Neural progenitor cell (in vitro differentiated cells): ENCODE results near the gene TP53INP2. TPM values are rescaled to one million over a fixed set of nuclear protein-coding genes. Genes with fewer than 3 reads are reported as not detected.

Source experiments
- DNase-seq: peaks from one replicate; pipeline ENCODE4 v3.0.0-alpha.2; 2016; ENCODE audit warnings: low spot score
- H2AFZ ChIP-seq: fragments of 200-600 bp; sonication (generic); replicated peaks from 2 replicates; pipeline ENCODE4 v1.6.1; 2016; ENCODE audit warnings: antibody characterized with exemption
- H3F3A ChIP-seq: fragments of 200-600 bp; sonication (generic); 2 replicates; pipeline ENCODE4 v1.6.1; 2016; ENCODE audit warnings: antibody characterized with exemption, low read depth
- H3K27ac ChIP-seq: fragments of 200-600 bp; sonication (generic); 2 replicates; pipeline ENCODE4 v1.5.1; 2016; ENCODE audit warnings: mild to moderate bottlenecking
- H3K27me3 ChIP-seq: fragments of 200-600 bp; sonication (generic); 2 replicates; pipeline ENCODE4 v1.6.1; 2016; ENCODE audit warnings: mild to moderate bottlenecking, moderate library complexity
- H3K36me3 ChIP-seq: fragments of 200-600 bp; sonication (generic); 2 replicates; pipeline ENCODE4 v1.5.1; 2016
- H3K4me1 ChIP-seq: fragments of 200-600 bp; sonication (generic); 2 replicates; pipeline ENCODE4 v1.6.1; 2016; ENCODE audit warnings: mixed run types
- H3K4me2 ChIP-seq: fragments of 200-600 bp; sonication (generic); 2 replicates; pipeline ENCODE4 v1.6.1; 2016
- H3K4me3 ChIP-seq: fragments of 200-600 bp; sonication (generic); 2 replicates; pipeline ENCODE4 v1.5.1; 2016
- H3K79me2 ChIP-seq: fragments of 200-600 bp; sonication (generic); 2 replicates; pipeline ENCODE4 v1.6.1; 2016; ENCODE audit warnings: low read depth
- H3K9ac ChIP-seq: fragments of 200-600 bp; sonication (generic); 2 replicates; pipeline ENCODE4 v1.6.1; 2016
- H3K9me3 ChIP-seq: fragments of 200-600 bp; sonication (generic); 2 replicates; pipeline ENCODE4 v1.5.1; 2016; ENCODE audit warnings: low read depth
- H4K20me1 ChIP-seq: fragments of 200-600 bp; sonication (generic); 2 replicates; pipeline ENCODE4 v1.6.1; 2016; ENCODE audit warnings: low read depth
- H3K27ac Mint-ChIP-seq: 3 replicates; pipeline ENCODE4 v1.8.0; 2021; ENCODE audit warnings: mixed read lengths
- H3K27me3 Mint-ChIP-seq: 2 replicates; pipeline ENCODE4 v1.8.0; 2022; ENCODE audit warnings: low read depth, mild to moderate bottlenecking, inconsistent platforms, moderate library complexity, mixed read lengths; ENCODE audit not compliant: insufficient read depth
- H3K36me3 Mint-ChIP-seq: 3 replicates; pipeline ENCODE4 v1.8.0; 2021; ENCODE audit warnings: mixed read lengths
- H3K4me1 Mint-ChIP-seq: 3 replicates; pipeline ENCODE4 v1.8.0; 2021; ENCODE audit warnings: mixed read lengths
- H3K4me3 Mint-ChIP-seq: 3 replicates; pipeline ENCODE4 v1.8.0; 2021; ENCODE audit warnings: mild to moderate bottlenecking, moderate library complexity, mixed read lengths
- H3K9me3 Mint-ChIP-seq: 3 replicates; pipeline ENCODE4 v1.8.0; 2020; ENCODE audit warnings: mixed read lengths
- EZH2 ChIP-seq: fragments of 200-600 bp; sonication (generic); IDR thresholded peaks from 2 replicates; pipeline ENCODE4 v1.6.1; 2017; ENCODE audit warnings: antibody characterized with exemption, mild to moderate bottlenecking, moderate library complexity
- EZH2phosphoT487 ChIP-seq: fragments of 200-600 bp; sonication (generic); IDR thresholded peaks from 2 replicates; pipeline ENCODE4 v1.6.1; 2017; ENCODE audit warnings: antibody characterized with exemption
- small RNA-seq: library from RNA; depleted of rRNA; stranded (forward); fragments of <200 nt; gene quantifications from one replicate; pipeline ENCODE3, GENCODE V24; 2015
- total RNA-seq: library from RNA; depleted of rRNA; stranded (reverse); fragments of >200 nt; gene quantifications from 2 replicates; pipeline ENCODE4 v1.2.3, GENCODE V29; 2015; ENCODE audit warnings: low replicate concordance
- TF ChIP-seq, protein P1 (sequence below): fragments of 200-600 bp; sonication (generic); IDR thresholded peaks from 2 replicates; pipeline ENCODE4 v1.5.1; 2017; ENCODE audit warnings: antibody characterized with exemption, mild to moderate bottlenecking

The TP53INP2 gene
- total RNA-seq, 1 donor from 2014 or later, result 1.1 TPM

DNA sequence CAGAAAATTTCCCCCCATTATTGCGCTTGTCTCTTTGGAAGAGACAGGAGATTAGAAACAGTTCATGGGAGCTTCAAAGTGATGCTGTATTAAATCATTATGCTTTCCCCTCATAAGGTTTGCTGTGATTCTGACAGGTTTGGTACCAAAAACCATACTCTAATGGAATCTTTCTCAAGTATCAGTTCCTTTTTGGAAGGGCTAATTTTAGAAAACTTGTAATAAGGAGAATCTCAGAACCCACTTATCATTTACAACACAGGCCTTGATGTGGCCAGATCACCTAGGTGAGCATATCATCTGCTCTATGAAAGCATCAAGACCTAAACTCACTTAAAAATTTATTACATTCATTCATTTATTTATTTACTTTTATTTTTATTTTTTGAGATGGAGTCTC, 51.2 kb downstream of the TP53INP2 start:
- H3K79me2 ChIP-seq, result no peaks in the 10 kb centered on the region
- H2AFZ ChIP-seq, result no peak overlapping the region
- H4K20me1 ChIP-seq, result no peaks in the 10 kb centered on the region
- H3K27ac ChIP-seq, result no peak overlapping the region
- Mint-ChIP-seq H3K4me1 (no peaks in the 10 kb centered on the region), H3K27ac (no peak overlapping the region), H3K4me3 (no peak overlapping the region), H3K27me3 (no peaks in the 10 kb centered on the region), H3K36me3 (peaks cover 29% of the 10 kb centered on the region), H3K9me3 (no peaks in the 10 kb centered on the region)
- TF ChIP-seq EZH2phosphoT487 (no peak), EZH2 (no peak)
- TF ChIP-seq, protein P1, sequence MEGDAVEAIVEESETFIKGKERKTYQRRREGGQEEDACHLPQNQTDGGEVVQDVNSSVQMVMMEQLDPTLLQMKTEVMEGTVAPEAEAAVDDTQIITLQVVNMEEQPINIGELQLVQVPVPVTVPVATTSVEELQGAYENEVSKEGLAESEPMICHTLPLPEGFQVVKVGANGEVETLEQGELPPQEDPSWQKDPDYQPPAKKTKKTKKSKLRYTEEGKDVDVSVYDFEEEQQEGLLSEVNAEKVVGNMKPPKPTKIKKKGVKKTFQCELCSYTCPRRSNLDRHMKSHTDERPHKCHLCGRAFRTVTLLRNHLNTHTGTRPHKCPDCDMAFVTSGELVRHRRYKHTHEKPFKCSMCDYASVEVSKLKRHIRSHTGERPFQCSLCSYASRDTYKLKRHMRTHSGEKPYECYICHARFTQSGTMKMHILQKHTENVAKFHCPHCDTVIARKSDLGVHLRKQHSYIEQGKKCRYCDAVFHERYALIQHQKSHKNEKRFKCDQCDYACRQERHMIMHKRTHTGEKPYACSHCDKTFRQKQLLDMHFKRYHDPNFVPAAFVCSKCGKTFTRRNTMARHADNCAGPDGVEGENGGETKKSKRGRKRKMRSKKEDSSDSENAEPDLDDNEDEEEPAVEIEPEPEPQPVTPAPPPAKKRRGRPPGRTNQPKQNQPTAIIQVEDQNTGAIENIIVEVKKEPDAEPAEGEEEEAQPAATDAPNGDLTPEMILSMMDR, result no peak
- no peaks in the 10 kb centered on the region for H3F3A ChIP-seq
- no peaks in the 10 kb centered on the region for H3K4me1 ChIP-seq
- H3K4me3 ChIP-seq, result no peak overlapping the region
- peaks cover 7% of the 10 kb centered on the region for H3K36me3 ChIP-seq
- no peak overlapping the region for H3K9ac ChIP-seq
- H3K27me3 ChIP-seq, result no peaks in the 10 kb centered on the region
- DNase-seq, result no peak
- no peaks in the 10 kb centered on the region for H3K9me3 ChIP-seq
- H3K4me2 ChIP-seq, result no peak overlapping the region

DNA sequence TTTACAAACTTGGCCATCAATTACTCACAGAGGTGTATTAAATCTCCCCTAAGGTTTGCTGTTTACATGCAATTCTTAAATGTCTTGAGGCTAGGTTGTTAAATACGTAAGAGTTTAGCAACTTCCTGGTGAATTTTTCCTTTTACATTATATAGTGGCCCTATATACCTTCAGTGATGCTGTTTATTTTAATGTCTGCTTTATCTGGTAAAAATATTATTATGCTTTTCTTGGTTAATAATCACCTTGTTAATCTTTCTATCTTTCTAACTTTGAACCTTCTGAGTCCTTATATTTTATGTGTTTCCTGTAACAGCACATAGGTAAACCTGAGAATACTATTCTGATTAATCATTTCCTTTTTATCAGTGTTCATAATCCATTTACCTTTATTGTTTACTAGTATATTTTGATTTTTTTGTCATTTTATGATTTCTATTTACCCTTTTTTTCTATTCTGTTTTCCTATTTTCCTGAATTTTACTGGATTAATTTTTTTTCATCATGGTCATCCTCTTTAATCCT, 57.9 kb downstream of the TP53INP2 start:
- no peak overlapping the region for H3K4me3 Mint-ChIP-seq
- H3K4me1 Mint-ChIP-seq, result no peaks in the 10 kb centered on the region
- no peak for DNase-seq
- no peak overlapping the region for H3K9ac ChIP-seq
- H3K9me3 Mint-ChIP-seq, result no peaks in the 10 kb centered on the region
- no peaks in the 10 kb centered on the region for H4K20me1 ChIP-seq
- no peaks in the 10 kb centered on the region for H3K4me1 ChIP-seq
- no peaks in the 10 kb centered on the region for H3K27me3 ChIP-seq
- H3K79me2 ChIP-seq, result no peaks in the 10 kb centered on the region
- TF ChIP-seq, protein P1, result no peak
- TF ChIP-seq EZH2, result no peak
- TF ChIP-seq EZH2phosphoT487, result no peak
- no peaks in the 10 kb centered on the region for H3K9me3 ChIP-seq
- H3K27me3 Mint-ChIP-seq, result peaks cover 2% of the 10 kb centered on the region
- H3K36me3 ChIP-seq, result peaks cover 11% of the 10 kb centered on the region
- no peaks in the 10 kb centered on the region for H3F3A ChIP-seq
- H2AFZ ChIP-seq, result no peak overlapping the region
- H3K27ac Mint-ChIP-seq, result no peak overlapping the region
- no peak overlapping the region for H3K4me2 ChIP-seq
- H3K4me3 ChIP-seq, result no peak overlapping the region
- peaks cover 27% of the 10 kb centered on the region for H3K36me3 Mint-ChIP-seq
- no peak overlapping the region for H3K27ac ChIP-seq

Small RNA genes within 50 kb of the gene (small RNA-seq; reads per million reads assigned to genes)
- not detected for gene AL118520.1

Other genes starting within 250 kb of the TP53INP2 start
- 73.1 and 106 TPM in 2 replicates for gene DYNLRB1, start 187.9 kb upstream of the TP53INP2 start, total RNA-seq
- 5.5 and 8.5 TPM in 2 replicates for gene MAP1LC3A, start 145.6 kb upstream of the TP53INP2 start, total RNA-seq
- 35.6 and 40.1 TPM in 2 replicates for gene PIGU, start 27.3 kb upstream of the TP53INP2 start, total RNA-seq
- gene NCOA6, start 121.3 kb downstream of the TP53INP2 start, total RNA-seq, result 10.9 and 14.3 TPM in 2 replicates
- 9.1 and 22.3 TPM in 2 replicates for gene GGT7, start 168.5 kb downstream of the TP53INP2 start, total RNA-seq
- gene ACSS2, start 172.3 kb downstream of the TP53INP2 start, total RNA-seq, result 25.0 and 30.8 TPM in 2 replicates